Psoas muscle (tissue), 8 donors: Measurements from ENCODE around the gene ZNF160. TPM values are rescaled to one million over a fixed set of nuclear protein-coding genes. Genes with fewer than 3 reads are reported as not detected.
"Not testable (repeated sequence)": the region's sequence is repeated elsewhere in the genome, so short reads cannot be mapped to it uniquely, and the experiment has no call there.

Experiments
- ATAC-seq, 4 donors: fragments of 200-7000 bp; cut with Tn5 transposase; one replicate each; pipeline ENCODE4 v1.9.1; 2020; ENCODE audit warnings: moderate library complexity in 3 of 4, mild to moderate bottlenecking in 2 of 4
- DNase-seq, 2 donors: peaks; one replicate each; pipeline ENCODE4 v3.0.0-alpha.2; 2020
- H3K27ac ChIP-seq: fragments of 200-600 bp; one replicate; pipeline ENCODE4 v1.8.0; 2022
- H3K27me3 ChIP-seq, 3 donors: fragments of 200-600 bp in 1 of 3; one replicate each; pipeline versions ENCODE4 v1.6.1 to v1.8.0; 2013 to 2022; ENCODE audit warnings: low read length in 2 of 3, mild to moderate bottlenecking in 2 of 3, moderate library complexity in 1 of 3; ENCODE audit not compliant: insufficient read depth in 3 of 3
- H3K36me3 ChIP-seq, 2 donors: fragments of 200-600 bp in 1 of 2; one replicate each; pipeline versions ENCODE4 v1.6.1 to v1.8.0; 2013 to 2022; ENCODE audit warnings: low read depth in 1 of 2, mild to moderate bottlenecking in 1 of 2, moderate library complexity in 1 of 2; ENCODE audit not compliant: insufficient read depth in 1 of 2
- H3K4me1 ChIP-seq: fragments of 200-600 bp; one replicate; pipeline ENCODE4 v1.8.0; 2022
- H3K4me3 ChIP-seq: fragments of 200-600 bp; one replicate; pipeline ENCODE4 v1.8.0; 2022; ENCODE audit warnings: mild to moderate bottlenecking
- H3K9me3 ChIP-seq: fragments of 200-600 bp; one replicate; pipeline ENCODE4 v1.8.0; 2022
- WGBS, 3 donors: extraction: QIAGEN DNeasy Blood & Tissue Kit; methylation state at CpG; one replicate each; pipeline versions ENCODE4 v1.1.6 to v1.1.7; 2013; 5-methylcytosine and 5-hydroxymethylcytosine counted together
- intact Hi-C, 2 donors: fragments of 100-400 bp; cut with DNase I; formaldehyde crosslinking; loops; one replicate each; pipeline versions ENCODE4 v1.11.0 to v1.14.2; 2022
- polyA plus RNA-seq, 3 donors: library from polyadenylated mRNA; stranded (reverse); fragments of 200-250 nt; gene quantifications; one replicate each; pipeline ENCODE4 v1.2.3, GENCODE V29; 2013
- total RNA-seq, 4 donors: library from RNA; stranded (reverse); fragmentation: NEBNext Ultra II Directional in 2 of 4; extraction: Animal tissue kit (Norgen Biotek cat#: 25700) in 2 of 4; gene quantifications; one replicate each; pipeline versions ENCODE4 v1.2.1 to v1.2.4, GENCODE V29; 2021 to 2023
- TF ChIP-seq, protein P1 (sequence below): fragments of 200-600 bp; IDR thresholded peaks from one replicate; pipeline ENCODE4 v1.8.0; 2022; ENCODE audit warnings: antibody characterized with exemption
- donor health status: healthy with polysubstance abuse.
- donor health status: DM: no; HTN: no; CAD: no; lungs with moderate emphysema.
- donor health status: Bipolar disorder and iron deficiency.
- donor health status: healthy.
- donor health status: DM: yes; HTN: yes; CAD: no.
- donor health status: DM: no; HTN: no; CAD: no.
- donor health status: DM: no; HTN: no; CAD: no.
- donor health status: DM: yes; HTN: yes; CAD: no.

The ZNF160 gene
- total and polyA plus RNA-seq, 7 donors: 4.9 to 12.9 (median 8.6) TPM

DNA sequence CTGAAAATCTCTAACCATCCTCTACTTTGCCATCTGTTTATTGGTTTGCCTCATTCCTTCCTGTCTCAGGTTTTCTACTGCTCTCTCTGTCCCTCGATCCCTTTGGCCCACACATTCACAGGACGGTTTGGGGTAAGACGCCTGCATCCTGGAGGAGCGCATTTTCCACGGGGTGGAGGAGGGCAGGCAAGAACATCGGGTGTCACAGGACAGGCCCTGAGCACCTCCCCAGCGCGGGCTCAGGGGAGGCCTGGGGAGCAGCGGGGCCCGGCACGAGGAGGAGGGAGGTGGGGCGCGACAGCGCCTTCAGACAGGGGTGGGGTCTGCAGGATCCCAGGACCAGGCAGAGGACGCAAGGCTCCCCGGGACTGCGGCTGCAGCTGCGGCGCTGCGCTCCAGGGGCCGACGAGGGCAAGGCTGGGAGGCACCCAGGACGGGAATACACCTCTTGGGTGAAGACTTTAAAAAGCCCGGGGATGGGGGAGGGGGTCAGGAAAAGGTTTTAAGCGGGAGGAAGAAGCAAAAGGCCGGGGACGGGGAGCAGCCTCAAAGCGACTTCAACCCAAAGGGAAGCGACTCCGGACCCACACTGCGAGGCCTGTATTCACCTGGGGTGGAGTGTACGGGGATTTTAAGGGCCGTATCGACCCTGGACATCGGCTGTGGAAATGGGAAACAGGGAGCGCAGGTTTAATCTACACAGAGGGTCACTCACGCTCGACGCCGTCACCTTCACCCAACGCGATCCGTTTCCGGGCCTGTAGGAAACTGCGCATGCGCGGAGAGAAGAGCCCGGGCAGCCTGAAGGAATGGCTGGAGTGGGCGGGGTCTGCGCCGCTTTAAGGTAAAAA is 29.1 kb upstream of the ZNF160 start, which contains the start of gene ZNF415:
ZNF415 (minus strand) TSS at position 770 of the 851 bp plus-strand sequence. CDS start 10,234 bp downstream, outside the sequence.
- ATAC-seq (peak; percentile 81 to 94 (median 90)), DNase-seq (peak; percentile 87 to 89)
- H3K4me3 ChIP-seq: peak within 1 kb of the TSS; percentile 78
- H3K27ac ChIP-seq: peak within 1 kb of the TSS; percentile 88
- TF ChIP-seq, protein P1, sequence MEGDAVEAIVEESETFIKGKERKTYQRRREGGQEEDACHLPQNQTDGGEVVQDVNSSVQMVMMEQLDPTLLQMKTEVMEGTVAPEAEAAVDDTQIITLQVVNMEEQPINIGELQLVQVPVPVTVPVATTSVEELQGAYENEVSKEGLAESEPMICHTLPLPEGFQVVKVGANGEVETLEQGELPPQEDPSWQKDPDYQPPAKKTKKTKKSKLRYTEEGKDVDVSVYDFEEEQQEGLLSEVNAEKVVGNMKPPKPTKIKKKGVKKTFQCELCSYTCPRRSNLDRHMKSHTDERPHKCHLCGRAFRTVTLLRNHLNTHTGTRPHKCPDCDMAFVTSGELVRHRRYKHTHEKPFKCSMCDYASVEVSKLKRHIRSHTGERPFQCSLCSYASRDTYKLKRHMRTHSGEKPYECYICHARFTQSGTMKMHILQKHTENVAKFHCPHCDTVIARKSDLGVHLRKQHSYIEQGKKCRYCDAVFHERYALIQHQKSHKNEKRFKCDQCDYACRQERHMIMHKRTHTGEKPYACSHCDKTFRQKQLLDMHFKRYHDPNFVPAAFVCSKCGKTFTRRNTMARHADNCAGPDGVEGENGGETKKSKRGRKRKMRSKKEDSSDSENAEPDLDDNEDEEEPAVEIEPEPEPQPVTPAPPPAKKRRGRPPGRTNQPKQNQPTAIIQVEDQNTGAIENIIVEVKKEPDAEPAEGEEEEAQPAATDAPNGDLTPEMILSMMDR: no peak
- H3K36me3 ChIP-seq: peaks cover 0 to 3% of the 10 kb centered on the region in 2 donors
- intact Hi-C loops: loop anchor here in 1 of 2 donors (2.0 kb wide), 1 partner anchor 26 kb away; the partner anchor contains the start of gene ZNF347
- no peaks in the 10 kb centered on the region for H3K27me3 ChIP-seq
- H3K4me1 ChIP-seq: peaks cover 5% of the 10 kb centered on the region
- no peaks in the 10 kb centered on the region for H3K9me3 ChIP-seq
- 0 to 1% (median 1%) methylated on average over 50 to 51 of the region's 51 CpGs for WGBS, 3 donors

DNA sequence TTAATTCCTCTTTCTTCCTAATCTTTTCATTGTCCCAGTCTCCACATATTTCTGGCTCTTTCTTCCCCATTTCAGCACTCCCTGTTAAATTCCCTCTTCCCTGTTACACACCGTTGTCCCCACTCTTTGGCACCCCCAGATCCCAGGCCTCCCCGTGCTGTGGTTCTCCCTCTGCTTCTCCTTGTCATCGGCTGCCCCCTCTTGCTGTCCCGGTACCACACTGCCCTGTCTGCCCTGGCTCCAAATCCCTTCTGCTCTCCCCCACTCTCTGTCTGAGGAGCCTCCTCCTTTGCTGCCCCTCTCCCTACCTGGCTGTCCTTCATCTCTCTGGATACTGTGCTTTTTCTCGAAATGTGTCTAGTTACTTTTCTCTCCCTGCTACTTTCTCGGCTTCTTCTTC is 28.5 kb upstream of the ZNF160 start:
- peaks cover 0 to 3% of the 10 kb centered on the region in 2 donors for H3K36me3 ChIP-seq
- TF ChIP-seq, protein P1: no peak
- intact Hi-C loops: loop anchor here in 1 of 2 donors (2.0 kb wide), 1 partner anchor 27 kb away; the partner anchor contains the start of gene ZNF347
- H3K27ac ChIP-seq: peak overlapping the region; percentile 88
- H3K27me3 ChIP-seq: no peaks in the 10 kb centered on the region
- WGBS, 3 donors: 29 to 41% (median 34%) methylated on average over 6 of the region's 6 CpGs
- ATAC-seq (peak in 3 of 4 donors; percentile 22 to 42 (median 40)), DNase-seq (no peak)
- no peaks in the 10 kb centered on the region for H3K9me3 ChIP-seq
- peaks cover 5% of the 10 kb centered on the region for H3K4me1 ChIP-seq
- peak overlapping the region; percentile 78 for H3K4me3 ChIP-seq

DNA sequence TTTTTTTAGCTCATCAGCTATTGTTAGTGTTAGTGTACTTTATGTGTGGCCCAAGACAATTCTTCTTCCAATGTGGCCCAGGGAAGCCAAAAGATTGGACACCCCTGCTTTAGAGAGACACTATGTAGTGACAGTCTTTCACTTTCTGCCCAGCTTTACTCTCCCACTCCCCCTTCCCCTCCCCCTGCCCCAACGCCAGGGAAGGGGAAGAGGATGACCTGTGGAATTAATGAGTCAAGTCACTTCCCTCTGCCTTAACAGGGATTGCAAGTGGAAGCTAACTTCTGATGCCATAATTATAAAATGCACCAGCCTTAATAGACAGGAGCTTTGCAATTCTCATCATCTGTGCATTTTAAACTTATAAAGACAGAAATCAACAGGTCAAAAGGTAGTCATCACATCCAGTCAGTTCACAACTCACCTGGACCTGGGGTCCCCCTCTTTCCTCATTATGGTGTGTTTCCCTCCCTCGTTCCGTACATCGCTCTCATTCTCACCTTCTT is 27.9 kb upstream of the ZNF160 start:
- TF ChIP-seq, protein P1: no peak
- WGBS, 3 donors: 84 to 86% (median 85%) methylated on average over 3 to 4 of the region's 4 CpGs
- no peaks in the 10 kb centered on the region for H3K27me3 ChIP-seq
- DNase-seq (no peak), ATAC-seq (peak in 1 of 4 donors; percentile 8)
- peaks cover 5% of the 10 kb centered on the region for H3K4me1 ChIP-seq
- peak overlapping the region; percentile 53 for H3K27ac ChIP-seq
- H3K9me3 ChIP-seq: no peaks in the 10 kb centered on the region
- peaks cover 0 to 3% of the 10 kb centered on the region in 2 donors for H3K36me3 ChIP-seq
- peak overlapping the region; percentile 78 for H3K4me3 ChIP-seq
- intact Hi-C loops: no loop called here

DNA sequence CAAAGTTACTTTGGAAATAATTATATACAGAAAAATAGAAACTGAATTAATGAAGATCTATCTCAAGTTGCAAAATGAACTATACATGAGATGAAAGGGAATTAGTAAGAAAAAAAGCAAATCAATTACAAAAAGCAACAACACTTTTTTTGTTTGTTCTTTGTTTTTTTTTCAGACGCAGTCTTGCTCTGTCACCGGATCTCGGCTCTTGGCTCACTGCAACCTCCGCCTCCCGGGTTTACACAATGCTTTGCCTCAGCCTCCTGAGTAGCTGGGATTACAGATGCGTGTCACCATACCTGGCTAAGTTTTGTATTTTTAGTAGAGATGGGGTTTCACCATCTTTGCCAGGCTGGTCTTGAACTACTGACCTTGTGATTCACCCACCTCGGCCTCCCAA is 27.3 kb upstream of the ZNF160 start:
- H3K36me3 ChIP-seq: peaks cover 0 to 3% of the 10 kb centered on the region in 2 donors
- no peaks in the 10 kb centered on the region for H3K27me3 ChIP-seq
- TF ChIP-seq, protein P1: no peak
- DNase-seq (peak; percentile 25 to 56), ATAC-seq (peak; percentile 68 to 74 (median 72))
- WGBS, 3 donors: 40 to 44% (median 41%) methylated on average over 7 of the region's 7 CpGs
- peak overlapping the region; percentile 53 for H3K27ac ChIP-seq
- H3K4me3 ChIP-seq: peak overlapping the region; percentile 78
- no peaks in the 10 kb centered on the region for H3K9me3 ChIP-seq
- intact Hi-C loops: no loop called here
- peaks cover 5% of the 10 kb centered on the region for H3K4me1 ChIP-seq

DNA sequence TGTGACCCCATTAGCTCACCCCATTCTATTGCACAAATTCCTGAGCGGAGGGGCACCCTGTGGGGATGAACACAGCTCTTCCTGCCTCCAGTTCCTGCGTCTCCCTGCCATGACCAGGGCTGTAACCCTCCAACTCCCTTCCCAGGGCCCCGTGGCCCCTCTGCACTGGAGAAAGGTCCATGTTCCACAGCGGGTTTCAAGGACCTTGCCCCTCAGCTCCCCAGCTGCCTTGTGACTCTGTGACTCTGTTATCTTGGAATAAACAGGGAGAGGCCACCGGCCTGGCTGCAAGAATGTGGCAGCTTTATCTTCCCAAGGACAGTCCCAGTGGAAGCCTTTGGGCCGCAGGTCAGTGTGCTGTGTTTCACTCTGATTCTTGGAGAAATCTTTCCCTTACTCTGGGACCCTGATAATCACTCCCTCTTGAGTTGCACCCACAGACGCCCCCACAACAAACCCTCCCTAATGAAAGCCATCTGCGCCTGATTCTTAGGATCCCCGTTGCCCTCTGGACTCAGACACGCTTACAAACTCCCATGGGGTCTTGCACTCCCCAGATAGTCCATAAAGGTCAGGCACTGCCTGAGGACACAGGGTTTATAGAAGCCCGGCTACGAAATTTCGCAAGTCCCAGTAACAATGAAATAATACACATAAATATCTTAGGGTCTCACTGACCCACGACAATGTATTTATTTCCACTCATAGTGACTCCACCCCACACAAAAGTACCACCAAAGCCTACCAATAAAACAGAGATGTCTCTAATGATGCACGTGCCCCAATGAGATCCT is 23.7 kb upstream of the ZNF160 start:
- H3K36me3 ChIP-seq, H3K9me3 ChIP-seq, H3K27ac ChIP-seq, DNase-seq, H3K4me3 ChIP-seq, H3K27me3 ChIP-seq, ATAC-seq, H3K4me1 ChIP-seq: not testable (repeated sequence)
- intact Hi-C loops: loop anchor here in 1 of 2 donors (2.0 kb wide), 1 partner anchor 28 kb away; no protein-coding TSS in a partner anchor
- 81 to 83% (median 82%) methylated on average over 7 to 8 of the region's 15 CpGs for WGBS, 3 donors
